ENCODE measurements around the gene ATCAY. TPM values are rescaled to one million over a fixed set of nuclear protein-coding genes. Genes with fewer than 3 reads are reported as not detected.

The ATCAY gene
- total RNA-seq, 1 donor from 2014 or later = not detected

Small RNA genes lying within 50 kb of the gene (microRNA-seq; reads per million reads assigned to microRNA genes)
- gene MIR637 = not detected

Other genes starting within 250 kb of the ATCAY start
- 31.6 TPM for gene PIP5K1C, start 180.2 kb upstream of the ATCAY start, total RNA-seq
- not detected for gene TJP3, start 172.3 kb upstream of the ATCAY start, total RNA-seq
- 14.2 TPM for gene APBA3, start 119.0 kb upstream of the ATCAY start, total RNA-seq
- gene MRPL54, start 118.0 kb upstream of the ATCAY start, total RNA-seq = 64.1 TPM
- gene RAX2, start 108.5 kb upstream of the ATCAY start, total RNA-seq = not detected
- 0.14 TPM for gene MATK, start 94.3 kb upstream of the ATCAY start, total RNA-seq
- not detected for gene ZFR2, start 11.6 kb upstream of the ATCAY start, total RNA-seq
- gene NMRK2, start 52.4 kb downstream of the ATCAY start, total RNA-seq = 458 TPM
- 74.6 TPM for gene DAPK3, start 90.4 kb downstream of the ATCAY start, total RNA-seq
- gene EEF2, start 104.8 kb downstream of the ATCAY start, total RNA-seq = 2,303 TPM
- 15.4 TPM for gene PIAS4, start 127.1 kb downstream of the ATCAY start, total RNA-seq
- gene ZBTB7A, start 186.2 kb downstream of the ATCAY start, total RNA-seq = 30.6 TPM
- gene MAP2K2, start 243.4 kb downstream of the ATCAY start, total RNA-seq = 129 TPM

Data from left ventricle myocardium inferior (tissue), 1 donor.